GM23338 (cell line): Measurements from ENCODE around the gene COG7. TPM values are rescaled to one million over a fixed set of nuclear protein-coding genes. Genes with fewer than 3 reads are reported as not detected.

Source experiments
- ATAC-seq: fragments of 200-7000 bp; cut with Tn5 transposase; 3 replicates; pipeline ENCODE4 v1.9.1; 2020
- DNase-seq: peaks from one replicate; pipeline ENCODE4 v3.0.0-alpha.2; 2015; ENCODE audit warnings: low spot score
- H2AFZ ChIP-seq: fragments of 200-600 bp; sonication (generic); 2 replicates; pipeline ENCODE4 v1.8.0; 2016; ENCODE audit warnings: antibody characterized with exemption, mild to moderate bottlenecking, moderate library complexity
- H3F3A ChIP-seq: fragments of 200-600 bp; sonication (generic); replicated peaks from 2 replicates; pipeline ENCODE4 v1.8.0; 2017; ENCODE audit warnings: antibody characterized with exemption, mixed run types, low read depth
- H3K27ac ChIP-seq: fragments of 200-600 bp; sonication (generic); 2 replicates; pipeline ENCODE4 v1.6.1; 2016; ENCODE audit warnings: low read depth
- H3K27me3 ChIP-seq: fragments of 200-600 bp; sonication (generic); 2 replicates; pipeline ENCODE4 v1.8.0; 2016; ENCODE audit warnings: mild to moderate bottlenecking, mixed run types, moderate library complexity; ENCODE audit not compliant: insufficient read depth
- H3K36me3 ChIP-seq: fragments of 200-600 bp; sonication (generic); 2 replicates; pipeline ENCODE4 v1.8.0; 2016; ENCODE audit warnings: mild to moderate bottlenecking; ENCODE audit not compliant: insufficient read depth
- H3K4me1 ChIP-seq: fragments of 200-600 bp; sonication (generic); 2 replicates; pipeline ENCODE4 v1.8.0; 2016; ENCODE audit warnings: mild to moderate bottlenecking, moderate library complexity; ENCODE audit not compliant: insufficient read depth
- H3K4me2 ChIP-seq: fragments of 200-600 bp; sonication (generic); 2 replicates; pipeline ENCODE4 v1.7.1; 2017; ENCODE audit warnings: mixed run types
- H3K4me3 ChIP-seq: fragments of 200-600 bp; sonication (generic); 2 replicates; pipeline ENCODE4 v1.6.1; 2016; ENCODE audit warnings: mixed run types
- H3K79me2 ChIP-seq: fragments of 200-600 bp; sonication (generic); replicated peaks from 2 replicates; pipeline ENCODE4 v1.8.0; 2017; ENCODE audit warnings: mild to moderate bottlenecking; ENCODE audit not compliant: insufficient read depth
- H3K9me2 ChIP-seq: fragments of 200-600 bp; sonication (generic); 2 replicates; pipeline ENCODE4 v1.8.0; 2017; ENCODE audit not compliant: insufficient read depth
- H4K20me1 ChIP-seq: fragments of 200-600 bp; sonication (generic); replicated peaks from 2 replicates; pipeline ENCODE4 v1.8.0; 2017; ENCODE audit warnings: mild to moderate bottlenecking; ENCODE audit not compliant: insufficient read depth
- H3K27ac Mint-ChIP-seq: 2 replicates; pipeline ENCODE4 v1.8.0; 2020; ENCODE audit warnings: inconsistent platforms, mild to moderate bottlenecking, moderate library complexity, mixed read lengths
- H3K27me3 Mint-ChIP-seq: 3 replicates; pipeline ENCODE4 v1.8.0; 2022; ENCODE audit warnings: low read depth, mild to moderate bottlenecking, moderate library complexity, mixed read lengths, inconsistent platforms; ENCODE audit not compliant: insufficient read depth, poor library complexity
- H3K36me3 Mint-ChIP-seq: 3 replicates; pipeline ENCODE4 v1.8.0; 2021; ENCODE audit warnings: low read depth, mild to moderate bottlenecking, inconsistent platforms, moderate library complexity, mixed read lengths
- H3K4me1 Mint-ChIP-seq: 3 replicates; pipeline ENCODE4 v1.8.0; 2020; ENCODE audit warnings: mild to moderate bottlenecking, inconsistent platforms, mixed read lengths
- H3K4me3 Mint-ChIP-seq: 3 replicates; pipeline ENCODE4 v1.8.0; 2021; ENCODE audit warnings: moderate library complexity, mild to moderate bottlenecking, inconsistent platforms, mixed read lengths
- H3K9me3 Mint-ChIP-seq: 3 replicates; pipeline ENCODE4 v1.8.0; 2020; ENCODE audit warnings: moderate library complexity, mild to moderate bottlenecking, inconsistent platforms, mixed read lengths
- CREB1 ChIP-seq: fragments of 250-450 bp; sonication (Bioruptor Pico); IDR thresholded peaks from 2 replicates; pipeline ENCODE4 v1.5.0; 2020; ENCODE audit warnings: low read depth, mild to moderate bottlenecking, moderate library complexity
- CTCF ChIP-seq, 2 experiments: fragments of 200-600 bp in 1 of 2; sonication (generic) in 1 of 2; conservative IDR thresholded peaks; 2 replicates each; pipeline versions ENCODE4 v1.5.1 to v1.6.1; 2016 to 2017; ENCODE audit warnings: antibody characterized with exemption in 2 of 2, low read depth in 2 of 2, mild to moderate bottlenecking in 2 of 2, moderate library complexity in 1 of 2
- EZH2 ChIP-seq: fragments of 200-600 bp; sonication (generic); IDR thresholded peaks from one replicate; pipeline ENCODE4 v1.8.0; 2017; ENCODE audit warnings: antibody characterized with exemption, mild to moderate bottlenecking, low read depth; ENCODE audit not compliant: unreplicated experiment
- EZH2phosphoT487 ChIP-seq: fragments of 200-600 bp; sonication (generic); IDR thresholded peaks from one replicate; pipeline ENCODE4 v1.8.1; 2018; ENCODE audit warnings: antibody characterized with exemption; ENCODE audit not compliant: unreplicated experiment
- JUNB ChIP-seq: IDR thresholded peaks from one replicate; pipeline ENCODE4 v1.6.1; 2016; ENCODE audit warnings: antibody characterized with exemption; ENCODE audit not compliant: unreplicated experiment
- NANOG ChIP-seq: IDR thresholded peaks from 2 replicates; pipeline ENCODE4 v1.6.1; 2016; ENCODE audit warnings: antibody characterized with exemption, borderline replicate concordance
- POLR2AphosphoS5 ChIP-seq: IDR thresholded peaks from 2 replicates; pipeline ENCODE4 v1.6.1; 2016; ENCODE audit warnings: antibody characterized with exemption, low read depth
- REST ChIP-seq: IDR thresholded peaks from one replicate; pipeline ENCODE4 v1.6.1; 2018; ENCODE audit warnings: antibody characterized with exemption; ENCODE audit not compliant: unreplicated experiment
- STAT1 ChIP-seq: IDR thresholded peaks from one replicate; pipeline ENCODE4 v1.6.1; 2016; ENCODE audit warnings: antibody characterized with exemption; ENCODE audit not compliant: unreplicated experiment
- ZNF114 ChIP-seq: fragments of 250-450 bp; sonication (Bioruptor Pico); IDR thresholded peaks from 2 replicates; pipeline ENCODE4 v1.5.0; 2020; ENCODE audit warnings: mild to moderate bottlenecking, moderate library complexity
- ZNF331 ChIP-seq: fragments of 250-450 bp; sonication (Bioruptor Pico); IDR thresholded peaks from 2 replicates; pipeline ENCODE4 v1.5.0; 2020; ENCODE audit warnings: low read depth, mild to moderate bottlenecking, moderate library complexity
- polyA plus RNA-seq: library from polyadenylated mRNA; unstranded; fragments of >200 nt; fragmentation: Nextera tagmentation; extraction: Ambion mirVana; gene quantifications from 2 replicates; pipeline ENCODE4 v1.2.1, GENCODE V29; 2016
- total RNA-seq: library from RNA; depleted of rRNA; stranded (reverse); fragments of >200 nt; shearing (Covaris generic); gene quantifications from 2 replicates; pipeline ENCODE4 v1.2.3, GENCODE V29; 2014
- TF ChIP-seq, protein P1 (sequence below): fragments of 250-450 bp; sonication (Bioruptor Pico); IDR thresholded peaks from 2 replicates; pipeline ENCODE4 v1.5.0; 2020; ENCODE audit warnings: mild to moderate bottlenecking, moderate library complexity
- TF ChIP-seq, protein P2 (sequence below): IDR thresholded peaks from 2 replicates; pipeline ENCODE4 v1.6.1; 2016; ENCODE audit warnings: antibody characterized with exemption

The COG7 gene
- total and polyA plus RNA-seq, 2 experiments from 2014 or later, result 9.2 to 20.0 TPM

DNA sequence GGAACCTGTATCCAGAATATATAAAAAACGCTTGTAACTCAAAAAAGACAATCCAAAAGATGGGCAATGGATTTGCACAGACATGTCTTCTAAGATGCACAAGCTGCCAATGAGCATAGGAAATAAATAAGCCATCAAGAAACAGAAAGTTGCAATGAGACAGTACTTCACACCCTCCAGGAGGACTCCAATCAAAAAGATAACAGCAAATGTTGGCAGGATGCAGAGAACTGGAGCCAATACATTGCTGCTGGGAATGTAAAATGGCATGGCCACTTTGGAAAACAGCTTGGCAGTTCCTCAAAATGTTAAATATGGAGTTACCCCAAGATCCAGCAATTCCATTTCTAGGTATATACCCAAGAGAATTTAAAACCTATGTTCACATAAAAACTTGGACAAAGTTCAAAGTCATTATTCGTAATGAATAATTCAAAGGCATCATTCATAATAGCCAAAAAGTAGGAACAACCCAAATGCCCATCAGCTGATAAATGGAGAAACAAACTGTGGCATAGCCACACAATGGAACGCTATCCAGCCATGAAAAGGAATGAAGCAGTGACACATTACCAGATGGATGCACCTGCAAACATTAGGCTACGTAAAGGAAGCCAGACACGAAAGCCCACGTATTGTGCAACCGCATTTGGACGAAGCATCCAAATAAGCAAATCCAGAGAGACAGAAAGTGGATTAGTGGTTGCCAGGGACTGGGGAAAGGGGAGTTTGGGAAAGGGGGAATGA is 31.7 kb upstream of the COG7 start:
- H3K4me1 ChIP-seq, result no peaks in the 10 kb centered on the region
- H3K4me3 ChIP-seq, result no peak overlapping the region
- Mint-ChIP-seq H3K4me1 (no peaks in the 10 kb centered on the region), H3K27me3 (peaks cover 1% of the 10 kb centered on the region), H3K4me3 (no peak overlapping the region), H3K9me3 (no peaks in the 10 kb centered on the region), H3K36me3 (peaks cover 91% of the 10 kb centered on the region), H3K27ac (0 out of 2 replicates have a peak overlapping the region, but pooled peaks have one; percentile 21)
- H2AFZ ChIP-seq, result no peak overlapping the region
- H3K27ac ChIP-seq, result no peak overlapping the region
- H3K27me3 ChIP-seq, result no peaks in the 10 kb centered on the region
- no peak overlapping the region for H3K4me2 ChIP-seq
- H4K20me1 ChIP-seq, result peaks cover 5% of the 10 kb centered on the region
- peaks cover 5% of the 10 kb centered on the region; the same call in 1 of the 2 replicates for H3F3A ChIP-seq
- DNase-seq (no peak), ATAC-seq (no peak)
- peaks cover 63% of the 10 kb centered on the region for H3K36me3 ChIP-seq
- no peaks in the 10 kb centered on the region for H3K79me2 ChIP-seq
- H3K9me2 ChIP-seq, result no peaks in the 10 kb centered on the region
- TF ChIP-seq EZH2 (no peak), CREB1 (CRISPR knock-in tag) (no peak), NANOG (no peak), CTCF (conservative IDR thresholded peaks at IDR 0.05; ENCODE audit: low read depth in 2 of 2) (no peak), STAT1 (no peak), ZNF114 (CRISPR knock-in tag) (no peak), EZH2phosphoT487 (no peak), REST (no peak), POLR2AphosphoS5 (no peak), ZNF331 (CRISPR knock-in tag) (no peak), JUNB (no peak)
- TF ChIP-seq, protein P1, sequence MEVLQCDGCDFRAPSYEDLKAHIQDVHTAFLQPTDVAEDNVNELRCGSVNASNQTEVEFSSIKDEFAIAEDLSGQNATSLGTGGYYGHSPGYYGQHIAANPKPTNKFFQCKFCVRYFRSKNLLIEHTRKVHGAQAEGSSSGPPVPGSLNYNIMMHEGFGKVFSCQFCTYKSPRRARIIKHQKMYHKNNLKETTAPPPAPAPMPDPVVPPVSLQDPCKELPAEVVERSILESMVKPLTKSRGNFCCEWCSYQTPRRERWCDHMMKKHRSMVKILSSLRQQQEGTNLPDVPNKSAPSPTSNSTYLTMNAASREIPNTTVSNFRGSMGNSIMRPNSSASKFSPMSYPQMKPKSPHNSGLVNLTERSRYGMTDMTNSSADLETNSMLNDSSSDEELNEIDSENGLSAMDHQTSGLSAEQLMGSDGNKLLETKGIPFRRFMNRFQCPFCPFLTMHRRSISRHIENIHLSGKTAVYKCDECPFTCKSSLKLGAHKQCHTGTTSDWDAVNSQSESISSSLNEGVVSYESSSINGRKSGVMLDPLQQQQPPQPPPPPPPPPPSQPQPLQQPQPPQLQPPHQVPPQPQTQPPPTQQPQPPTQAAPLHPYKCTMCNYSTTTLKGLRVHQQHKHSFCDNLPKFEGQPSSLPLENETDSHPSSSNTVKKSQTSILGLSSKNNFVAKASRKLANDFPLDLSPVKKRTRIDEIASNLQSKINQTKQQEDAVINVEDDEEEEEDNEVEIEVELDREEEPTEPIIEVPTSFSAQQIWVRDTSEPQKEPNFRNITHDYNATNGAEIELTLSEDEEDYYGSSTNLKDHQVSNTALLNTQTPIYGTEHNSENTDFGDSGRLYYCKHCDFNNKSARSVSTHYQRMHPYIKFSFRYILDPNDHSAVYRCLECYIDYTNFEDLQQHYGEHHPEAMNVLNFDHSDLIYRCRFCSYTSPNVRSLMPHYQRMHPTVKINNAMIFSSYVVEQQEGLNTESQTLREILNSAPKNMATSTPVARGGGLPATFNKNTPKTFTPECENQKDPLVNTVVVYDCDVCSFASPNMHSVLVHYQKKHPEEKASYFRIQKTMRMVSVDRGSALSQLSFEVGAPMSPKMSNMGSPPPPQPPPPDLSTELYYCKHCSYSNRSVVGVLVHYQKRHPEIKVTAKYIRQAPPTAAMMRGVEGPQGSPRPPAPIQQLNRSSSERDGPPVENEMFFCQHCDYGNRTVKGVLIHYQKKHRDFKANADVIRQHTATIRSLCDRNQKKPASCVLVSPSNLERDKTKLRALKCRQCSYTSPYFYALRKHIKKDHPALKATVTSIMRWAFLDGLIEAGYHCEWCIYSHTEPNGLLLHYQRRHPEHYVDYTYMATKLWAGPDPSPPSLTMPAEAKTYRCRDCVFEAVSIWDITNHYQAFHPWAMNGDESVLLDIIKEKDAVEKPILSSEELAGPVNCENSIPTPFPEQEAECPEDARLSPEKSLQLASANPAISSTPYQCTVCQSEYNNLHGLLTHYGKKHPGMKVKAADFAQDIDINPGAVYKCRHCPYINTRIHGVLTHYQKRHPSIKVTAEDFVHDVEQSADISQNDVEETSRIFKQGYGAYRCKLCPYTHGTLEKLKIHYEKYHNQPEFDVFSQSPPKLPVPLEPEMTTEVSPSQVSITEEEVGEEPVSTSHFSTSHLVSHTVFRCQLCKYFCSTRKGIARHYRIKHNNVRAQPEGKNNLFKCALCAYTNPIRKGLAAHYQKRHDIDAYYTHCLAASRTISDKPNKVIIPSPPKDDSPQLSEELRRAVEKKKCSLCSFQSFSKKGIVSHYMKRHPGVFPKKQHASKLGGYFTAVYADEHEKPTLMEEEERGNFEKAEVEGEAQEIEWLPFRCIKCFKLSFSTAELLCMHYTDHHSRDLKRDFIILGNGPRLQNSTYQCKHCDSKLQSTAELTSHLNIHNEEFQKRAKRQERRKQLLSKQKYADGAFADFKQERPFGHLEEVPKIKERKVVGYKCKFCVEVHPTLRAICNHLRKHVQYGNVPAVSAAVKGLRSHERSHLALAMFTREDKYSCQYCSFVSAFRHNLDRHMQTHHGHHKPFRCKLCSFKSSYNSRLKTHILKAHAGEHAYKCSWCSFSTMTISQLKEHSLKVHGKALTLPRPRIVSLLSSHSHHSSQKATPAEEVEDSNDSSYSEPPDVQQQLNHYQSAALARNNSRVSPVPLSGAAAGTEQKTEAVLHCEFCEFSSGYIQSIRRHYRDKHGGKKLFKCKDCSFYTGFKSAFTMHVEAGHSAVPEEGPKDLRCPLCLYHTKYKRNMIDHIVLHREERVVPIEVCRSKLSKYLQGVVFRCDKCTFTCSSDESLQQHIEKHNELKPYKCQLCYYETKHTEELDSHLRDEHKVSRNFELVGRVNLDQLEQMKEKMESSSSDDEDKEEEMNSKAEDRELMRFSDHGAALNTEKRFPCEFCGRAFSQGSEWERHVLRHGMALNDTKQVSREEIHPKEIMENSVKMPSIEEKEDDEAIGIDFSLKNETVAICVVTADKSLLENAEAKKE, result no peak
- TF ChIP-seq, protein P2, sequence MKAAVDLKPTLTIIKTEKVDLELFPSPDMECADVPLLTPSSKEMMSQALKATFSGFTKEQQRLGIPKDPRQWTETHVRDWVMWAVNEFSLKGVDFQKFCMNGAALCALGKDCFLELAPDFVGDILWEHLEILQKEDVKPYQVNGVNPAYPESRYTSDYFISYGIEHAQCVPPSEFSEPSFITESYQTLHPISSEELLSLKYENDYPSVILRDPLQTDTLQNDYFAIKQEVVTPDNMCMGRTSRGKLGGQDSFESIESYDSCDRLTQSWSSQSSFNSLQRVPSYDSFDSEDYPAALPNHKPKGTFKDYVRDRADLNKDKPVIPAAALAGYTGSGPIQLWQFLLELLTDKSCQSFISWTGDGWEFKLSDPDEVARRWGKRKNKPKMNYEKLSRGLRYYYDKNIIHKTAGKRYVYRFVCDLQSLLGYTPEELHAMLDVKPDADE, result no peak
